Dermis blood vessel endothelial cell (primary cell): ENCODE data around the gene HMOX1. TPM values are rescaled to one million over a fixed set of nuclear protein-coding genes. Genes with fewer than 3 reads are reported as not detected.

Experiments
- DNase-seq: peaks from one replicate; pipeline ENCODE4 v3.0.0; 2010
- total RNA-seq: library from RNA; depleted of rRNA; stranded (reverse); fragments of >200 nt; gene quantifications from 2 replicates; pipeline ENCODE4 v1.2.3, GENCODE V29; 2014

HMOX1 gene, protein sequence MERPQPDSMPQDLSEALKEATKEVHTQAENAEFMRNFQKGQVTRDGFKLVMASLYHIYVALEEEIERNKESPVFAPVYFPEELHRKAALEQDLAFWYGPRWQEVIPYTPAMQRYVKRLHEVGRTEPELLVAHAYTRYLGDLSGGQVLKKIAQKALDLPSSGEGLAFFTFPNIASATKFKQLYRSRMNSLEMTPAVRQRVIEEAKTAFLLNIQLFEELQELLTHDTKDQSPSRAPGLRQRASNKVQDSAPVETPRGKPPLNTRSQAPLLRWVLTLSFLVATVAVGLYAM
- total RNA-seq, result 86.4 and 114 TPM in 2 replicates

DNA sequence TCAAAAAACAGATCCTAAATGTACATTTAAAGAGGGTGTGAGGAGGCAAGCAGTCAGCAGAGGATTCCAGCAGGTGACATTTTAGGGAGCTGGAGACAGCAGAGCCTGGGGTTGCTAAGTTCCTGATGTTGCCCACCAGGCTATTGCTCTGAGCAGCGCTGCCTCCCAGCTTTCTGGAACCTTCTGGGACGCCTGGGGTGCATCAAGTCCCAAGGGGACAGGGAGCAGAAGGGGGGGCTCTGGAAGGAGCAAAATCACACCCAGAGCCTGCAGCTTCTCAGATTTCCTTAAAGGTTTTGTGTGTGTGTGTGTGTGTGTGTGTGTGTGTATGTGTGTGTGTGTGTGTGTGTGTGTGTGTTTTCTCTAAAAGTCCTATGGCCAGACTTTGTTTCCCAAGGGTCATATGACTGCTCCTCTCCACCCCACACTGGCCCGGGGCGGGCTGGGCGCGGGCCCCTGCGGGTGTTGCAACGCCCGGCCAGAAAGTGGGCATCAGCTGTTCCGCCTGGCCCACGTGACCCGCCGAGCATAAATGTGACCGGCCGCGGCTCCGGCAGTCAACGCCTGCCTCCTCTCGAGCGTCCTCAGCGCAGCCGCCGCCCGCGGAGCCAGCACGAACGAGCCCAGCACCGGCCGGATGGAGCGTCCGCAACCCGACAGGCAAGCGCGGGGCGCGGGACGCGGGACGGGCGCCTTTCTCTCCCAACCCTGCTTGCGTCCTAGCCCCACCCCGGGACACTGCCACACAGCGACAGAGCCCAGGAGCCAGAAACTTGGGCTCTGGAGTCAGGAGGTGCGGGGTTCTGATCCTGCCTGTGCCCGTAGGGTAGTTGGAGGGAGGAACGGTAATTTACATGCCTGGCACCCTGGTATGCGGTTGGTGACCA is at the start of gene HMOX1:
TSS of gene HMOX1 (plus strand) at position 560 of the 887 bp plus-strand sequence. CDS start at position 638, 78 bp downstream.
- peak; percentile 91 for DNase-seq

DNA sequence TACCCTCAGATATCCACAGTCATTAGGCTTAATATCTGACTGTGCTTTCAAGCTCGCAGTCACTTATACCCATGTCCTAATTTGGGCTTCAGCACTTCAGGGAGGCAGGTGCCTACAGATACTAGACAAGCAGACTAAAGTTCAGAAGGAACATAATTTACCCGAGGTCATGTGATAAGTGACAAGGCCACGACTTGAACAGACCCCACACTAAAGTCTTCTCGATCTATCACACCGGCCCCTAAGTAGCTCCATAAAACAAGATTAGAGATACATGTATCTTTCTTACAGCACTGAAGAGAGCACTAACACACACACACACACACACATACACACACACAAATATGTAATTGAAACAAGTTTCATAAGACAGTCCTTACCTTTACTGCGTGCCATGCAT is 48.6 kb upstream of the HMOX1 start:
- no peak for DNase-seq

DNA sequence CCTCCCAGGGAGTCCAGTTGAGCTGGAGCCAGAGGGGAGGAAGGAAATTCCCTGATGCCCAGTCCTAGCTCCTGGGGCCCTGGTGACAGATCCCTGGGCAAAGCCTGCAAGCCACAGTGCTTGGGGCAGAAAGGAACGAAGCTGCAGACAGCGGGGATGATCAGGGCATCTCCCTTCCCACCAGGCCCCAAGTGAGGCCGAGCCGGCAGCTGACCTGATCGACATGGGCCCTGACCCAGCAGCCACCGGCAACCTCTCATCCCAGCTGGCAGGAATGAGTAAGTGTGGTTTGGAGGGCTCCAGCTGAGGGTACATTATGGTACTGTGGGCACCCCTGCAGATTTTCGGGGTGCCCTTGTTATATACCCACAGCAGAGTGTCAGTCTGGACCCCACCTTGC is 47.7 kb upstream of the HMOX1 start:
- no peak for DNase-seq

DNA sequence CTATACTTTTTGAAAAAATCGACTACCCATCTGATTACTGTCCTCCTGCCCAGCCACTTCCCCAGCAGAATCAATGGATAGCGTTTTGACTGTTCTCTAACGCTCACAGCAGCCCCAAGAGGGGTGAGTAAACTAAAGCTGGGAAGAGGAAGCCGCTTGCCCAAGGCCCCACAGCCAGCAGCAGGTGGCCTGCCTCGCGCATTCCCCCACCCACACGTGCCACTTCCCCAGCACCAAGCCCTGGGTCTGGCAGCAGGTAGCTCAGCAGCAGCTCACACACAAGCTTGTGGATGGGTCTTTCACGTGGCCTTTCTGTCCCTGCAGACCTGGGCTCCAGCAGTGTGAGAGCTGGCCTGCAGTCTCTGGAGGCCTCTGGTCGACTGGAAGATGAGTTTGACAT is 46.9 kb upstream of the HMOX1 start:
- DNase-seq, result no peak

DNA sequence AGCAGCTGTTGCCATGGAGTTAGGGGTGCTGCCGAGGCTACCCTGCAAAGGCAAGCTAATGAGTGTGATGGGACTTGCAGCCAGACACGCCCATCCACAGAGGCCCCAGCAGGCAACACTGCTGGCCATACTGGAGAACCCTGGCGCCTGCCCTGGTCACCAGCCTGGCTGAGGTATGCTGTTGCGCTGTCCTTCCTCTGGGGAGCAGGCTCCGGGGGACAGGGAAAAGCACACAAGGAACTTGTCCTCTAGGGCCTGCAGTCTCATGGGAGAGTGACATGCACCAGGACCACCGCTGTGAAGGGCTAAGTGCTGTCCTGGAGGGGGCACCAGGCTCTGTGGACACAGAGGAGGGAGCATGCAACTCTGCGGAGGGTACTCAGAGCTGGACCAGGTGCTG is 45.4 kb upstream of the HMOX1 start:
- DNase-seq, result no peak

DNA sequence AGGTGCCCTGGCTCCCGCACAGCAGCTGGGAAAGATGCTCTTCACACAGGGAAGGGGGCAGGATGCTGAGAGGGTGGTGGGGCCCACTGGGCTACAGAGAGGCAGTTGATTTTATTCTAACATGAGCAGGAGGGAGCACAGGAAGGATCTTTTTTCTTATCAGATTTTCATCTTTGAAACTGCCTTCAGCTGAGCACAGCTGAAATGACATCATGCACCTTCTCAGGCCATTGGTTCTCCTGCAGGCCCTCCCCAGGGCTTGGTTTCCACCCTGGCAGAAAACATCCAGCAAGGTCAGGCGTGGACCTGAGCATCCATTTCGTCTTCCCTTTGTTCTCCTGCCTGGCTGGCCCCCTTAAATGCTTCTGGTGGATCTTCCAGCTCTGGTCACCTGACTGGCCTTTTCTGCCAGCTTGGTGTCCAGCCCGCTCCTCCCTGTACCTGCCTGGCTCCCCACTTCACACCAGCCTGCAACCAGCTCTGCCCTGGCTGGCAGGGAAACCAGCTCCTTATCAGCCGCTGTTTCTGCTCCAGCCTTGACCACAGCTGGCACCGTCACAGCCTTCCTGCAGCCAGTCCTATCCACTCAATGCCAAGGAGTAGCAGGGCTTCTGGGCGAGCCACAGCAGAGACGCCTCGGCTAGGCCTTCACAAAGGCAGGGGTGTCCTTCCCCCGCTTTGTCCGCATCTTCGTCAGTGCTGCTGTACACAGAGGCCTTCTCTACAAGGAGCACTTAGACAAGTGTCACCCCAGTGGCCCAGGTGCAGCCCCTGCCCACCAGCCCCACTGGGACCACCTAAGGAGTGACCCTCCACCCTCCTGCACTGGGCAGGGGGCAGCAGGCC is 44.7 kb upstream of the HMOX1 start:
- DNase-seq, result no peak

DNA sequence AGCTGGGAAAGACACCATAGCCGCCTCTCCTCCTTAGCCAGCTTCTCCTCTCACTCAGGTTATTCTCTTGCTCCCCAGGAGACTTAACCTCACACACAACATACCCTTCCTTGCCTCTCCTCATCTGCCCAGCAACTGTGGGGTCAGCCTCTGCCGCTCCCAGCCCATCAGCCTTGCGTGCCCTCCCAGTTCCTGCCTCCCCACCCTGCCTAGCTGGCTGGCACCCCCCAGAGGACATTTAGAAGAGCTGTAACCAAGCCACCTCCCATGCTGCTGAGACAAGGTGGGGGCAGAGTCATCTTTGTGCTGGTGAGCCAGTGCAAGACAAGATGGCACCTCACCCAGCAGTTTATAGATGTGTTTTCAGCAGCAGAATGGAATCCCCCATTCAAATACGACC is 43.0 kb upstream of the HMOX1 start:
- peak; percentile 35 for DNase-seq

DNA sequence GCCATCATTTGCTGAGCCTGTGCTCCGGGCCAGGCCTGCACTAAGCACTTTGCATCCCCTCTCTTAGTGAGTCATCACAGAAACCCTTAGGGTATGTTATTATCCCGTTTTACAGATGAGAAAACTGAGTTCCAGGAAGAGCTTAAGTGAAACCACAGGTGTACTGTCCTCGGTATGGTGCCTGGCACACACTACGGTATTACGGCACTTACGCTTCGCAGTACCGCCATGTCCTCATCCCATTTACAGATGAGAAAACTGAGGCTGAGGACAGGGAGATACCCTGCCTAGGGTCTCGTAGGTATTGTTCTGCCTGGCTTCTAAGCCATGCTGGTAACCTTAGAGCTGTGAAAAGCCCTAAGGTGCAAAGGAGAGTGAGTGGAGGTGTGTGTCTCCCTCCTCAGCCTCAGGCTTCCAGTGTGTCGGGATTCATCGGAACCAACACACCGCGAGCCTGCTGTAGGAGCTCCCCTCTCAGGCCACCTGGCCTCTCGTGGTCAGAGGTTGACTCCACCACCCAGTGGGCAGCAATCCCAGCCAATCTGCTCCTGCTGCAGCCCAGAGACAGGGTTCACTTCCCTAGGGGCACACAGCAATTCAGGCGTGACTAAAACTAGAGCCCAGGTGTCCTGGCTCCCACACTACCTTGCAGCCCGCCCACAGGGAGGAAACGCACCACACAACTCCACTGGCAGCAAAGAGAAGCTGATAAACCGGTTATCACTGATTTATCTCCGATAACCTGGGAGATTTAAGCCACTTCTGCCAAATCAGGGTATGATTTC is 39.6 kb upstream of the HMOX1 start:
- DNase-seq, result no peak

DNA sequence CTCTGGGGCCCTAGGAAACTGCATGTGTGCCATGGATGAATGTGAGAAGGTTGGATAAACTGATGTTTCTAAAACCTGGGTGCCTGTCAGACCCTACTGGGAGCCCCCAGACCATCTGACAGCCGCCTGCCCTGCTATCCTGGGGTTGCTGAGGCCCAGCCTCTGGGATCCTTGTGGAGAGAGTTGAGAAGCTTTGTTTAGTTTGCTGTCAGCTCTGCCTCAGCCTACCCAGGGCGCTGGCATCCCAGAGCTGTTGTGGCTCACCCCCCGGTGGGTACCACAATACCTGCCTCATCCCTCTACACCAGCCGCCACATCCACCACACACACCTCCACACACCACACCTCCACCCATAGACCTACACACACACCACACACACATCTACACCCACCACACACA is 38.5 kb upstream of the HMOX1 start:
- DNase-seq, result no peak

DNA sequence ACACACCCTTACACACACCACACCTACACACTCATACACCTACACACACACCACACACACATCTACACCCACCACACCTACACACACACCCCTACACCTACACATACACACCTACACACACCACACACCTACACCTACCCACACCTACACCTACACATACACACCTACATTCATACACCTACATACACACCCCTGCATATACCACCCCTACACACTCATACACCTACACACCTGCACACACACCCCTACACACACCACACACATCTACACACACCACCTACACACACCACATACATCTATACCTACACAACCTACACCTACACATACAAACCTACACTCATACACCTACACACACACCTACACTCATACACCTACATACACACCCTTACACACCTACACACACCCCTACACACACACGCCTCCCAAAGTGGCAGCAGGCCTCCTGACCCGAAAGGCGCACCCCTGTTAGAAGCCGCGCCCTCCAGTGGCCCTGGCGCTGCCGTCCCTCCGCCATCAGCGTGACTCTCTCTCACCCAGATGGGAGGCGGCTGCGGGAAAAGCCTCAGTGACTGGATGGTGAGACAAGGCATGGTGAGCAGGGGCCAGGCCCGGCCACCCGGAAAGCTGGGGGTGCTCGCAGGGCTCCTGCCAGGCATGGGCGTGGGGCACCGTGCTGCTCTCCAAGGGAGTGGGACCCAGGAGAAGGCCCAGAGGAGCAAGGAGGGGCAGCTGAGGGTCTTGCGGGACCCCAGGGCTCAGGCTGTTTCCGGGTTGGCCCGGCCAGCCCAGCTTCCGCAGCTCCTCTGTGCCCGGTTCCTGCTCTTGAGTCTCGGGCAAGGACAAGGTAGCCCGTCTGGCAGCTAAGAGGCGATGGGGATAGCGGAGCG is 37.0 kb upstream of the HMOX1 start:
- DNase-seq, result no peak

DNA sequence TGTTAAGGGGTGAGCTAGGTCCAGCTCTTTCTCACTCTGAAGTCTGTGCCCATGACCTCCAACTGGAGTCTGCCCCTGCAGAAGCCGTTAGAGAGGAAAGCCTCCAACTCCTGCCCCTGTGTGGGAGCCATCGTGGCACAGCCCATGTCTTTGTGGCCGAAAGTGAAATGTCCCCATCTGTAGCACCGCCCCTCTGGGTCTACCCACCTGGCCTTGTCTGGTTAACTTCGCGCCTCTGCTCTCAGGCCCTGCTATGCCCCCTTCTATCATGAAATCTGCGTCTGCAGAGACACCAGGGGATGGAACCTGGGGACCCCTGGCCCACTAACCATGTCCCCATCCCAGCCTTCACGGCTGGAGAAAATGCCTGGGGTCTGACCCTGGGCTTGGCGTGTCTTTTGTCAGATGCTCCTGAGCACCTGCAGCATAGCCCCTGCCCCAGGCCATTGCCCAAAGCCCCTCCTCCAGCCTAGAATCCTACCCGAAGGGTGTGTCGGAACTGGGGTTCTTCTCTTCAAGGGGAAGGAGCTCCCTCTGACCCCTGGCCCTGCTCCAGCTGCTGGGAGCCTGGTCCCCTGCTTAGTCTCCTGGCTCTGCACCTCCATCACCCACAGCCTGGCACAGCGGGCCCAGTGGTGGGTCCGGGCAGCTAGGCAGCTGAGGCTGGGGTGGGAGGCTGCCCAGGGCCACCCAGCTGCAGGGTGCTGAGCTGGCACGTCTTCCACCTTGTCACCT is 35.8 kb upstream of the HMOX1 start:
- no peak for DNase-seq

DNA sequence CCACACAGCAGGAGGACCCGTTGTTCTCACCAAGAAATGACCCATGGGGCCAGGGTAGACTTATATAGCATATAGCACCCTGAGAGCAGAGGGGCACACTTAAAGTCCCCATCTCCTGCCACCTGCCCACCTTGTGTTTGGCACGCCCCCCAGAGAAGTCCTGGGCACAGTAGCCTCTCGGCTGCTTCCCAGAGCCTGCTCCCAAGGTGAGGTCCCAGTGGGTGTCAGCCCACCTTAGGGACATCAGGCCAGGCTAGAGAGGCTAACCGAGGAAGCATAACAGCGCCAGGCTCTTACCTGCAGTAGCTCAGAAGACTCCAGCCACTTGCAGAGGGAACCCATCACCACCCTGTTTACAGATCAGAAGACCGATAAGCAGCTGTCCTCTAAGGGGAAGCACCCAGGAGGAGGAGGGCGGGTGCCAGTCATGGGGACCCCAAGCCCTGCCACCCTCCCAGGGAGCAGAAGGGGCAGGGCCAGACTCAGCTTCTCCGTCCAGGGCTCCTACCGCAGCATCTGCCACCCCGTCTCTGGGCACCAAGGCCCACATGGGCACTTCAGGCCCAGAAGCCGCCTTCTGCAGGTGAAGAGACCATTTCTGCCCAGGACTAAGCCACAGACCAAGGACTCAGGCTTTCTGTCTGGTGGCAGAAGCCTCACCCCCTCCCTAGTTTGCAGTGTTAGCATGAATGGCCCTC is 34.9 kb upstream of the HMOX1 start:
- DNase-seq, result no peak

DNA sequence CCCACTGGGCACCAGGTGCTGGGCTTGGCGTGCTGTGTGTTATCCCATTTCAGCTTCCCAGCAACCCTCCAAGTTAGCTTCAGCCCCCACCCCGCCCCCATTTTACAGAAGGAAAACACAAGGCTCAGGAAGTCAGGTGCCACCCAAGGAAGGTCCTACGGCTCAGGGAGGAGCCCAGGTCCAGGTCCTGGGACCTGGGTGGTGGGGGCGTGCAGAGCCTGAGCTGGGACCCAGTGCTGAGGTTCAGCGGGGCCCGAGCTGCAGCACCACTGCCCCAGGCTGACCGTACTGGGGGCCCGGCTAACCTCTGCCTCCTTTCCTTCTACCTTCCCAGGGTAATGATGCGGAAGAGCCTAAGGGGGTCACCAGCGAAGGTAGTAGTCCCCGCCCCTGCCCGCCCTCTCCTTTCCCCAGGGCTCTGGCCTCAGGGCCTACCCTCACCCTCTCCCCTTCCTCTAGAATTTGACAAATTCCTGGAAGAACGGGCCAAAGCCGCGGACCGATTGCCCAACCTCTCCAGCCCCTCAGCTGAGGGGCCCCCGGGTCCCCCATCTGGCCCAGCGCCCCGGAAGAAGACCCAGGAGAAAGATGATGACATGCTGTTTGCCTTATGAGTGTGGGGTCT is 34.2 kb upstream of the HMOX1 start:
- no peak for DNase-seq

DNA sequence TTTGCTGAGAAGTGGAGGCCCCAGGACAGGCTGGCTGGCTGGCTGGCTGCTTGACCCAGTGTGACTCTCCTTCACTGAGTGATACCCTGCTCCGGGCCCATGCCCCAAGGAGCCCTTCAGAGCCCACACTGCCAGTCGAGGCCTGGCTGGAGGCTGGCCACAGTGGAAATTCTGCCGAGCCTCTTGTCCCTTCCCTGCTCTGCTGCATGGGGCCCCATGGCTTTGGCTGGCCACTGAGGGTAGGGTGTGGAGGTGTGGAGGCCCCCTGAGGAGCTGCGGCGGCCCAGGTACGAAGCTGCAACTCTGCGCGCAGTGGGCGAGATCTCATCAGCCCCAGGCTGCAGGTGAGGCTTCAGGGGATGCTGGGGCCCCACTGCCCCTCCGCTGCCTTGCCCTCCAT is 33.4 kb upstream of the HMOX1 start:
- DNase-seq, result no peak

DNA sequence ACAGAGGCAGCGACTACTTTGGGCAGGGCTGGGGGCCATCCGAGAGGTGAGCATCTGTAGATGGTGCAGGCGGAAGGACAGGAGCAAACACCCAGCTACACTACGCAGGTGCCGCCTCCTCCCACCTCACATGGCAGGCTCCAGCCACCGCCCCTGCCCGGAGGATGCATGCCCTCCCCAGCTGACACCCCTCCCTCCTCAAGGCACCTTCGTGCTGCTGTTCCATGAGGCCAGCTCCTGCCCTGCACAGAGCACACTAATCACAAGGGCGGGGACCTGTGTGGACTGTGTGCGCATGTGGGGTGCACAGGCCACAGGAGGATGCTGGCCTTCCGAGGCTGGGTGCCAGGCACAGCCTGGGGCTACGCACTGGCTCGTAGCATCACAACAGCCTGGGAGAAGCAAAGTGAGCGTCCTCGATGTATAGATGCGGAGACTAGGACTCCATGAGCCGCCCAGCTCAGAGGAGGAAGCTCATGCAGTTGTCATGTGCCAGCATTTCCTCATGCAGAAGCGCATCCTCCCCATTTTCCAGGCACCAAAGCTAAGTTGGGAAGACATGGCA is 32.8 kb upstream of the HMOX1 start:
- DNase-seq, result no peak

DNA sequence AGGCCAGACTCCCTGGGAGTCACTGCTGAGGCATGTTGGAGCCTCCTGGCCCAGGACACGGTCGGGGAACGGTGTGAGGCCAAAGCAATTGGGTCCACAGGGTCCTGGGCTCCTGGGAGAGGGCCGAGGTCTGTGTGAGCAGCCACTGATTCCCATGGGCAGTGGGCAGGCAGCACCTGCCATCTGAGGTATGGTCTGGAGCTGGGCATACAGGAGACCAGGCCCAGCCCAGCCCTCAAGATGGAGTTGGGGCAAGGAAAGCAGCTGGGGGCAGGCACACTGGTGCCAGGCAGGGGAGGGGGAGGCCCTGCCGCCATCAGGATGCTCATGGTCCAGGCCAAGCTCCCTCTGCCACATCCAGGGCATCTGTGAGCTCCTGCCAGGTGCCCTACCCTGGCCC is 32.2 kb upstream of the HMOX1 start:
- no peak for DNase-seq

DNA sequence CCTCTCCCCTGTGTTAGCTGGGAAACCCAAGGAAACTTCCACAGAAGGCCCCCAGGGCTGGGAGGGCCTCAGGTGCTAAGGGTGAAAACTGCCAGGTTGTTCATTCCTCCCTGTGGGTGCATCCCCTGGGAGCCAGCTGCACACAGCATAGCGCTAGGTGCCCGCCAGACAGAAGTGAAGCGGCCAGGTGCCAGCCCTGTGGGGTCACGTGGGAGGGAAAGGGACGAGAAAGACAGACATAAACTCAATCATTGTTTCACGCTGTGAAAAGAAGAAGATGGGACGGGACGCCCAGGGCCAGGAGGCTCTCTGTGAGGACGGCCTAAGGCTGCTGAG is 31.6 kb upstream of the HMOX1 start:
- DNase-seq, result no peak

DNA sequence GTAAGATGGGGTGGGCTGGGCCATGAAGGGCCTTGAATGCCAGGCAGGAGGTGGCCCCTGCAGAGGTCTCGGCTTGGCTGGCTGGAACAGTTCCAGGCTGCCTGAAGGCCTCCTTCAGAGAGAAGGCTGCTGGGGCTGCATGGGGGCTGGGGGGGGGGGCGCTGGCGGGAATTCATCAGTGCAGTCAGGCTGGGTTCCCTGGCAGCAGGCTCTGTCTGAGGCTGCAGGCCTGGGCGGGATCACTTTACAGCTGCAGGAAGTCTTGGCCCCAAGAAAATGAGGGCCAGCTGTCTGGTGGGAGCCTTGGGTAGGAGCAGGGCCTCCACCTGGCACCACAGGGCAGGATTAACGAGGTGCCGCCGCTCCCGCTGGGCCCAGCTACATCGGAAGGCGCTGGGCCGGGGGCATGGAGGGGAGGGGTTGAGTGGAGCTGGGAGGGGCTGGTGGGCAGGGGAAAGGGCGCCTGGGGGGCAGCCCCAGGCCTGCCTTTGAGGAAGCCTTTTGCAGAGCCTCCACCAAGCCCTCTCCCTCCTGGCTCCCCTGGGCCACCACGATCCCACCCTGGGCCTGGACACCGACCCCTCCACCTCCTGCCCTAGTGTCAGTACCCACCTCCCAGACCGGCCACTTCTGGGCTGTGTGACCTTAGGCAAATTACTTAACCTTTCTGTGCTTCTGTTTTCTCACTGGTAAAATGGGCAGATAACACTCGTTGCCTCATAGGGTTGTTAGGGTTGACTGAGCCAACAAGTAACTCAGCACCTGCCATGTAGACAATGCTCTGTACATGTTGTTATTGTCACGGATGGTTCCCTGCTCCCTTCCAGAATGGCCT is 31.0 kb upstream of the HMOX1 start:
- DNase-seq, result peak; percentile 33
